OCI-LY7 (cell line): ENCODE data around the gene EFNA4.

Experiments used
- CTCF ChIP-seq: fragments of 200-600 bp; sonication (generic); conservative IDR thresholded peaks from 2 replicates; pipeline ENCODE4 v1.5.1; 2014; ENCODE audit warnings: mild to moderate bottlenecking, antibody characterized with exemption, low read length, moderate library complexity, mixed read lengths
- EZH2phosphoT487 ChIP-seq: fragments of 200-600 bp; sonication (generic); IDR thresholded peaks from 2 replicates; pipeline ENCODE4 v1.6.1; 2018; ENCODE audit warnings: low read depth, borderline replicate concordance, mild to moderate bottlenecking, mixed run types, antibody characterized with exemption, low read length, moderate library complexity, mixed read lengths

GRCh38 chr1:155077758-155078445 lies 14.4 kb downstream of the EFNA4 start:
- TF ChIP-seq CTCF, result no peak
- no peak for TF ChIP-seq EZH2phosphoT487
